GM23338 (cell line): ENCODE results near the gene DHRS7B. TPM values are rescaled to one million over a fixed set of nuclear protein-coding genes. Genes with fewer than 3 reads are reported as not detected.

ENCODE experiments used
- ATAC-seq: fragments of 200-7000 bp; cut with Tn5 transposase; 3 replicates; pipeline ENCODE4 v1.9.1; 2020
- DNase-seq: peaks from one replicate; pipeline ENCODE4 v3.0.0-alpha.2; 2015; ENCODE audit warnings: low spot score
- H2AFZ ChIP-seq: fragments of 200-600 bp; sonication (generic); 2 replicates; pipeline ENCODE4 v1.8.0; 2016; ENCODE audit warnings: antibody characterized with exemption, mild to moderate bottlenecking, moderate library complexity
- H3F3A ChIP-seq: fragments of 200-600 bp; sonication (generic); replicated peaks from 2 replicates; pipeline ENCODE4 v1.8.0; 2017; ENCODE audit warnings: antibody characterized with exemption, mixed run types, low read depth
- H3K27ac ChIP-seq: fragments of 200-600 bp; sonication (generic); 2 replicates; pipeline ENCODE4 v1.6.1; 2016; ENCODE audit warnings: low read depth
- H3K27me3 ChIP-seq: fragments of 200-600 bp; sonication (generic); 2 replicates; pipeline ENCODE4 v1.8.0; 2016; ENCODE audit warnings: mild to moderate bottlenecking, mixed run types, moderate library complexity; ENCODE audit not compliant: insufficient read depth
- H3K36me3 ChIP-seq: fragments of 200-600 bp; sonication (generic); 2 replicates; pipeline ENCODE4 v1.8.0; 2016; ENCODE audit warnings: mild to moderate bottlenecking; ENCODE audit not compliant: insufficient read depth
- H3K4me1 ChIP-seq: fragments of 200-600 bp; sonication (generic); 2 replicates; pipeline ENCODE4 v1.8.0; 2016; ENCODE audit warnings: mild to moderate bottlenecking, moderate library complexity; ENCODE audit not compliant: insufficient read depth
- H3K4me2 ChIP-seq: fragments of 200-600 bp; sonication (generic); 2 replicates; pipeline ENCODE4 v1.7.1; 2017; ENCODE audit warnings: mixed run types
- H3K4me3 ChIP-seq: fragments of 200-600 bp; sonication (generic); 2 replicates; pipeline ENCODE4 v1.6.1; 2016; ENCODE audit warnings: mixed run types
- H3K79me2 ChIP-seq: fragments of 200-600 bp; sonication (generic); replicated peaks from 2 replicates; pipeline ENCODE4 v1.8.0; 2017; ENCODE audit warnings: mild to moderate bottlenecking; ENCODE audit not compliant: insufficient read depth
- H3K9me2 ChIP-seq: fragments of 200-600 bp; sonication (generic); 2 replicates; pipeline ENCODE4 v1.8.0; 2017; ENCODE audit not compliant: insufficient read depth
- H4K20me1 ChIP-seq: fragments of 200-600 bp; sonication (generic); replicated peaks from 2 replicates; pipeline ENCODE4 v1.8.0; 2017; ENCODE audit warnings: mild to moderate bottlenecking; ENCODE audit not compliant: insufficient read depth
- H3K27ac Mint-ChIP-seq: 2 replicates; pipeline ENCODE4 v1.8.0; 2020; ENCODE audit warnings: inconsistent platforms, mild to moderate bottlenecking, moderate library complexity, mixed read lengths
- H3K27me3 Mint-ChIP-seq: 3 replicates; pipeline ENCODE4 v1.8.0; 2022; ENCODE audit warnings: low read depth, mild to moderate bottlenecking, moderate library complexity, mixed read lengths, inconsistent platforms; ENCODE audit not compliant: insufficient read depth, poor library complexity
- H3K36me3 Mint-ChIP-seq: 3 replicates; pipeline ENCODE4 v1.8.0; 2021; ENCODE audit warnings: low read depth, mild to moderate bottlenecking, inconsistent platforms, moderate library complexity, mixed read lengths
- H3K4me1 Mint-ChIP-seq: 3 replicates; pipeline ENCODE4 v1.8.0; 2020; ENCODE audit warnings: mild to moderate bottlenecking, inconsistent platforms, mixed read lengths
- H3K4me3 Mint-ChIP-seq: 3 replicates; pipeline ENCODE4 v1.8.0; 2021; ENCODE audit warnings: moderate library complexity, mild to moderate bottlenecking, inconsistent platforms, mixed read lengths
- H3K9me3 Mint-ChIP-seq: 3 replicates; pipeline ENCODE4 v1.8.0; 2020; ENCODE audit warnings: moderate library complexity, mild to moderate bottlenecking, inconsistent platforms, mixed read lengths
- EZH2 ChIP-seq: fragments of 200-600 bp; sonication (generic); IDR thresholded peaks from one replicate; pipeline ENCODE4 v1.8.0; 2017; ENCODE audit warnings: antibody characterized with exemption, mild to moderate bottlenecking, low read depth; ENCODE audit not compliant: unreplicated experiment
- EZH2phosphoT487 ChIP-seq: fragments of 200-600 bp; sonication (generic); IDR thresholded peaks from one replicate; pipeline ENCODE4 v1.8.1; 2018; ENCODE audit warnings: antibody characterized with exemption; ENCODE audit not compliant: unreplicated experiment
- polyA plus RNA-seq: library from polyadenylated mRNA; unstranded; fragments of >200 nt; fragmentation: Nextera tagmentation; extraction: Ambion mirVana; gene quantifications from 2 replicates; pipeline ENCODE4 v1.2.1, GENCODE V29; 2016
- total RNA-seq: library from RNA; depleted of rRNA; stranded (reverse); fragments of >200 nt; shearing (Covaris generic); gene quantifications from 2 replicates; pipeline ENCODE4 v1.2.3, GENCODE V29; 2014
- TF ChIP-seq, protein P1 (sequence below): fragments of 250-450 bp; sonication (Bioruptor Pico); IDR thresholded peaks from 2 replicates; pipeline ENCODE4 v1.5.0; 2020; ENCODE audit warnings: mild to moderate bottlenecking, moderate library complexity
- TF ChIP-seq, protein P2 (sequence below), 2 experiments: fragments of 200-600 bp in 1 of 2; sonication (generic) in 1 of 2; conservative IDR thresholded peaks; 2 replicates each; pipeline versions ENCODE4 v1.5.1 to v1.6.1; 2016 to 2017; ENCODE audit warnings: antibody characterized with exemption in 2 of 2, low read depth in 2 of 2, mild to moderate bottlenecking in 2 of 2, moderate library complexity in 1 of 2
- TF ChIP-seq, protein P3 (sequence below): IDR thresholded peaks from one replicate; pipeline ENCODE4 v1.6.1; 2018; ENCODE audit warnings: antibody characterized with exemption; ENCODE audit not compliant: unreplicated experiment

Gene DHRS7B
- total and polyA plus RNA-seq, 2 experiments from 2014 or later, result 26.6 to 27.9 TPM

DNA sequence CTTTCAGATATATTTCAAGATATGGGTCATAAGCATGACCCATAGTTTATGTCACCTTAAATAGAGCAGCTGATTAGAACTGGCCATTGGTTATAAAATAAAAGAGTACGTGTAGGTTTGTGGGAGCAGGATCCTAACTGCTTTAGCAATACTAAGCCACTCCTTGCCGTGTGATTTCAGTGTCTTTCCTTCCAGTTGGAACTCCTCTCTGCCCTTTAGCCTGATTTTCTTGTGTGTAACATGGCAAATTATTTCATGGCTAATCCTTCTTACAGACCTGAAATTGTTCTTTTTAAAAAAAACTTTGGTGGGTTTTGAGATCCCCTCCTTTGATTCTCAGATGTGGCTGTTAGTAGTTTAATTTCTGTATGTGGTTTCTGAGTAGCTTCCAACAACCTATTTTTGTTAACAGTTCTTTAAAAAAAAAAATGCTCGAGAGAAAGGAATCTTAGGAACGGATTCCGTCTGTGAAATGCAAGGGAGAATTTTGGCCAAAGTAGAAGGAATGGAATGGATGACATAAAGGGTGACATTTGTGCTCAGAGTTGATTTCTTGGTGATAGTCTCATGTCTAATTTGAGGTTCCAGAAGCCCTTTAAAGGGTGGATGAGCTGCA lies 39.9 kb downstream of the DHRS7B start (continued):
- TF ChIP-seq, protein P1, sequence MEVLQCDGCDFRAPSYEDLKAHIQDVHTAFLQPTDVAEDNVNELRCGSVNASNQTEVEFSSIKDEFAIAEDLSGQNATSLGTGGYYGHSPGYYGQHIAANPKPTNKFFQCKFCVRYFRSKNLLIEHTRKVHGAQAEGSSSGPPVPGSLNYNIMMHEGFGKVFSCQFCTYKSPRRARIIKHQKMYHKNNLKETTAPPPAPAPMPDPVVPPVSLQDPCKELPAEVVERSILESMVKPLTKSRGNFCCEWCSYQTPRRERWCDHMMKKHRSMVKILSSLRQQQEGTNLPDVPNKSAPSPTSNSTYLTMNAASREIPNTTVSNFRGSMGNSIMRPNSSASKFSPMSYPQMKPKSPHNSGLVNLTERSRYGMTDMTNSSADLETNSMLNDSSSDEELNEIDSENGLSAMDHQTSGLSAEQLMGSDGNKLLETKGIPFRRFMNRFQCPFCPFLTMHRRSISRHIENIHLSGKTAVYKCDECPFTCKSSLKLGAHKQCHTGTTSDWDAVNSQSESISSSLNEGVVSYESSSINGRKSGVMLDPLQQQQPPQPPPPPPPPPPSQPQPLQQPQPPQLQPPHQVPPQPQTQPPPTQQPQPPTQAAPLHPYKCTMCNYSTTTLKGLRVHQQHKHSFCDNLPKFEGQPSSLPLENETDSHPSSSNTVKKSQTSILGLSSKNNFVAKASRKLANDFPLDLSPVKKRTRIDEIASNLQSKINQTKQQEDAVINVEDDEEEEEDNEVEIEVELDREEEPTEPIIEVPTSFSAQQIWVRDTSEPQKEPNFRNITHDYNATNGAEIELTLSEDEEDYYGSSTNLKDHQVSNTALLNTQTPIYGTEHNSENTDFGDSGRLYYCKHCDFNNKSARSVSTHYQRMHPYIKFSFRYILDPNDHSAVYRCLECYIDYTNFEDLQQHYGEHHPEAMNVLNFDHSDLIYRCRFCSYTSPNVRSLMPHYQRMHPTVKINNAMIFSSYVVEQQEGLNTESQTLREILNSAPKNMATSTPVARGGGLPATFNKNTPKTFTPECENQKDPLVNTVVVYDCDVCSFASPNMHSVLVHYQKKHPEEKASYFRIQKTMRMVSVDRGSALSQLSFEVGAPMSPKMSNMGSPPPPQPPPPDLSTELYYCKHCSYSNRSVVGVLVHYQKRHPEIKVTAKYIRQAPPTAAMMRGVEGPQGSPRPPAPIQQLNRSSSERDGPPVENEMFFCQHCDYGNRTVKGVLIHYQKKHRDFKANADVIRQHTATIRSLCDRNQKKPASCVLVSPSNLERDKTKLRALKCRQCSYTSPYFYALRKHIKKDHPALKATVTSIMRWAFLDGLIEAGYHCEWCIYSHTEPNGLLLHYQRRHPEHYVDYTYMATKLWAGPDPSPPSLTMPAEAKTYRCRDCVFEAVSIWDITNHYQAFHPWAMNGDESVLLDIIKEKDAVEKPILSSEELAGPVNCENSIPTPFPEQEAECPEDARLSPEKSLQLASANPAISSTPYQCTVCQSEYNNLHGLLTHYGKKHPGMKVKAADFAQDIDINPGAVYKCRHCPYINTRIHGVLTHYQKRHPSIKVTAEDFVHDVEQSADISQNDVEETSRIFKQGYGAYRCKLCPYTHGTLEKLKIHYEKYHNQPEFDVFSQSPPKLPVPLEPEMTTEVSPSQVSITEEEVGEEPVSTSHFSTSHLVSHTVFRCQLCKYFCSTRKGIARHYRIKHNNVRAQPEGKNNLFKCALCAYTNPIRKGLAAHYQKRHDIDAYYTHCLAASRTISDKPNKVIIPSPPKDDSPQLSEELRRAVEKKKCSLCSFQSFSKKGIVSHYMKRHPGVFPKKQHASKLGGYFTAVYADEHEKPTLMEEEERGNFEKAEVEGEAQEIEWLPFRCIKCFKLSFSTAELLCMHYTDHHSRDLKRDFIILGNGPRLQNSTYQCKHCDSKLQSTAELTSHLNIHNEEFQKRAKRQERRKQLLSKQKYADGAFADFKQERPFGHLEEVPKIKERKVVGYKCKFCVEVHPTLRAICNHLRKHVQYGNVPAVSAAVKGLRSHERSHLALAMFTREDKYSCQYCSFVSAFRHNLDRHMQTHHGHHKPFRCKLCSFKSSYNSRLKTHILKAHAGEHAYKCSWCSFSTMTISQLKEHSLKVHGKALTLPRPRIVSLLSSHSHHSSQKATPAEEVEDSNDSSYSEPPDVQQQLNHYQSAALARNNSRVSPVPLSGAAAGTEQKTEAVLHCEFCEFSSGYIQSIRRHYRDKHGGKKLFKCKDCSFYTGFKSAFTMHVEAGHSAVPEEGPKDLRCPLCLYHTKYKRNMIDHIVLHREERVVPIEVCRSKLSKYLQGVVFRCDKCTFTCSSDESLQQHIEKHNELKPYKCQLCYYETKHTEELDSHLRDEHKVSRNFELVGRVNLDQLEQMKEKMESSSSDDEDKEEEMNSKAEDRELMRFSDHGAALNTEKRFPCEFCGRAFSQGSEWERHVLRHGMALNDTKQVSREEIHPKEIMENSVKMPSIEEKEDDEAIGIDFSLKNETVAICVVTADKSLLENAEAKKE (CRISPR knock-in tag), result no peak
- TF ChIP-seq, protein P2, sequence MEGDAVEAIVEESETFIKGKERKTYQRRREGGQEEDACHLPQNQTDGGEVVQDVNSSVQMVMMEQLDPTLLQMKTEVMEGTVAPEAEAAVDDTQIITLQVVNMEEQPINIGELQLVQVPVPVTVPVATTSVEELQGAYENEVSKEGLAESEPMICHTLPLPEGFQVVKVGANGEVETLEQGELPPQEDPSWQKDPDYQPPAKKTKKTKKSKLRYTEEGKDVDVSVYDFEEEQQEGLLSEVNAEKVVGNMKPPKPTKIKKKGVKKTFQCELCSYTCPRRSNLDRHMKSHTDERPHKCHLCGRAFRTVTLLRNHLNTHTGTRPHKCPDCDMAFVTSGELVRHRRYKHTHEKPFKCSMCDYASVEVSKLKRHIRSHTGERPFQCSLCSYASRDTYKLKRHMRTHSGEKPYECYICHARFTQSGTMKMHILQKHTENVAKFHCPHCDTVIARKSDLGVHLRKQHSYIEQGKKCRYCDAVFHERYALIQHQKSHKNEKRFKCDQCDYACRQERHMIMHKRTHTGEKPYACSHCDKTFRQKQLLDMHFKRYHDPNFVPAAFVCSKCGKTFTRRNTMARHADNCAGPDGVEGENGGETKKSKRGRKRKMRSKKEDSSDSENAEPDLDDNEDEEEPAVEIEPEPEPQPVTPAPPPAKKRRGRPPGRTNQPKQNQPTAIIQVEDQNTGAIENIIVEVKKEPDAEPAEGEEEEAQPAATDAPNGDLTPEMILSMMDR (conservative IDR thresholded peaks at IDR 0.05; ENCODE audit: low read depth in 2 of 2), result no peak

DNA sequence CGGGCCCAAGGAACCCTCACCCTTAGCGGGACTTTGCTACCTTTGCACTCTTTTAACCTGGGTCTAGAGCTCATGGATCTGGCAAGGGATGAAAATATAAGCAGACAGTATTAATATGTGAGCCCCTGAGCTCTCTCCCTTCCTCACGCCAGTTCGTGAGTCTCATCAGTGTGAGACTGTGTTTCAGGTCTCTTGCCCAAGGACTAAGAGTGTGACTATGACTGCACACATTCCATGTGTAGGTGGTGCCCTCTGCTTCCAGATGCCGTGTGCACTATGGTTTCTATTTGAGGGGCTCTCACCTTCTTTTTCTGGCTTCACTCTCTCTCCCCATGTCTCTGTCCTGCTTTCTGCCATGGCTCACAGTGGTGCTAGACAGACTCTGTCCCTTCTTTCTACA lies 40.5 kb downstream of the DHRS7B start:
- H3K4me2 ChIP-seq, result no peak overlapping the region
- no peaks in the 10 kb centered on the region for H3K36me3 ChIP-seq
- no peaks in the 10 kb centered on the region; the same call in 2 of the 3 replicates for H3K36me3 Mint-ChIP-seq
- DNase-seq (no peak), ATAC-seq (no peak)
- no peak overlapping the region for H3K27ac Mint-ChIP-seq
- H3K4me3 Mint-ChIP-seq, result no peak overlapping the region
- H3K4me1 ChIP-seq, result no peaks in the 10 kb centered on the region
- no peaks in the 10 kb centered on the region; the same call in 2 of the 3 replicates for H3K4me1 Mint-ChIP-seq
- H3K27me3 Mint-ChIP-seq, result peaks cover 7% of the 10 kb centered on the region
- no peak for TF ChIP-seq EZH2
- TF ChIP-seq, protein P3, sequence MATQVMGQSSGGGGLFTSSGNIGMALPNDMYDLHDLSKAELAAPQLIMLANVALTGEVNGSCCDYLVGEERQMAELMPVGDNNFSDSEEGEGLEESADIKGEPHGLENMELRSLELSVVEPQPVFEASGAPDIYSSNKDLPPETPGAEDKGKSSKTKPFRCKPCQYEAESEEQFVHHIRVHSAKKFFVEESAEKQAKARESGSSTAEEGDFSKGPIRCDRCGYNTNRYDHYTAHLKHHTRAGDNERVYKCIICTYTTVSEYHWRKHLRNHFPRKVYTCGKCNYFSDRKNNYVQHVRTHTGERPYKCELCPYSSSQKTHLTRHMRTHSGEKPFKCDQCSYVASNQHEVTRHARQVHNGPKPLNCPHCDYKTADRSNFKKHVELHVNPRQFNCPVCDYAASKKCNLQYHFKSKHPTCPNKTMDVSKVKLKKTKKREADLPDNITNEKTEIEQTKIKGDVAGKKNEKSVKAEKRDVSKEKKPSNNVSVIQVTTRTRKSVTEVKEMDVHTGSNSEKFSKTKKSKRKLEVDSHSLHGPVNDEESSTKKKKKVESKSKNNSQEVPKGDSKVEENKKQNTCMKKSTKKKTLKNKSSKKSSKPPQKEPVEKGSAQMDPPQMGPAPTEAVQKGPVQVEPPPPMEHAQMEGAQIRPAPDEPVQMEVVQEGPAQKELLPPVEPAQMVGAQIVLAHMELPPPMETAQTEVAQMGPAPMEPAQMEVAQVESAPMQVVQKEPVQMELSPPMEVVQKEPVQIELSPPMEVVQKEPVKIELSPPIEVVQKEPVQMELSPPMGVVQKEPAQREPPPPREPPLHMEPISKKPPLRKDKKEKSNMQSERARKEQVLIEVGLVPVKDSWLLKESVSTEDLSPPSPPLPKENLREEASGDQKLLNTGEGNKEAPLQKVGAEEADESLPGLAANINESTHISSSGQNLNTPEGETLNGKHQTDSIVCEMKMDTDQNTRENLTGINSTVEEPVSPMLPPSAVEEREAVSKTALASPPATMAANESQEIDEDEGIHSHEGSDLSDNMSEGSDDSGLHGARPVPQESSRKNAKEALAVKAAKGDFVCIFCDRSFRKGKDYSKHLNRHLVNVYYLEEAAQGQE, result no peak
- TF ChIP-seq, protein P2 (conservative IDR thresholded peaks at IDR 0.05; ENCODE audit: low read depth in 2 of 2), result peak in 1 of 2 experiments; percentile 20; a peak in 1 of 4 replicates
- TF ChIP-seq EZH2phosphoT487, result no peak
- H3F3A ChIP-seq, result no peaks in the 10 kb centered on the region
- no peaks in the 10 kb centered on the region for H4K20me1 ChIP-seq
- H3K79me2 ChIP-seq, result no peaks in the 10 kb centered on the region
- H3K27ac ChIP-seq, result no peak overlapping the region
- no peaks in the 10 kb centered on the region for H3K9me2 ChIP-seq
- H3K4me3 ChIP-seq, result no peak overlapping the region
- H3K27me3 ChIP-seq, result no peaks in the 10 kb centered on the region
- H2AFZ ChIP-seq, result no peak overlapping the region
- H3K9me3 Mint-ChIP-seq, result no peaks in the 10 kb centered on the region
